HL-60 (cell line): ENCODE measurements around the gene ITPR3.
"Not testable (repeated sequence)": the region's sequence is repeated elsewhere in the genome, so short reads cannot be mapped to it uniquely, and the experiment has no call there.

ENCODE experiments used
- DNase-seq, 2 experiments: peaks; one replicate each; pipeline ENCODE4 v3.0.0-alpha.2; 2010 to 2020; ENCODE audit warnings: low read depth in 1 of 2, low spot score in 1 of 2
- H3K27ac ChIP-seq: fragments of 250-450 bp; sonication (Bioruptor Pico); replicated peaks from 2 replicates; pipeline ENCODE4 v1.5.1; 2020; ENCODE audit warnings: mild to moderate bottlenecking, moderate library complexity
- H3K27me3 ChIP-seq: fragments of 250-450 bp; sonication (Bioruptor Pico); 2 replicates; pipeline ENCODE4 v1.5.1; 2021; ENCODE audit warnings: mild to moderate bottlenecking, moderate library complexity; ENCODE audit not compliant: insufficient read depth, poor library complexity, severe bottlenecking
- H3K4me3 ChIP-seq: replicated peaks from 2 replicates; pipeline ENCODE4 v1.5.1; 2011; ENCODE audit warnings: mild to moderate bottlenecking, control low read depth, low read length; ENCODE audit not compliant: insufficient read depth
- GABPA ChIP-seq: IDR thresholded peaks from 2 replicates; pipeline ENCODE4 v1.6.1; 2012; ENCODE audit warnings: low read depth
- POLR2AphosphoS5 ChIP-seq: IDR thresholded peaks from 2 replicates; pipeline ENCODE4 v1.6.1; 2012; ENCODE audit warnings: low read depth
- SPI1 ChIP-seq: IDR thresholded peaks from 2 replicates; pipeline ENCODE4 v1.6.1; 2012; ENCODE audit warnings: low read depth, mild to moderate bottlenecking, borderline replicate concordance
- TF ChIP-seq, protein P1 (sequence below): IDR thresholded peaks from 2 replicates; pipeline ENCODE4 v1.6.1; 2012; ENCODE audit warnings: low read depth; ENCODE audit not compliant: insufficient replicate concordance
- TF ChIP-seq, protein P2 (sequence below): IDR thresholded peaks from one replicate; pipeline ENCODE4 v1.5.1; 2011; ENCODE audit warnings: low read length, control low read depth, inconsistent platforms; ENCODE audit not compliant: insufficient read depth

Gene ITPR3

DNA sequence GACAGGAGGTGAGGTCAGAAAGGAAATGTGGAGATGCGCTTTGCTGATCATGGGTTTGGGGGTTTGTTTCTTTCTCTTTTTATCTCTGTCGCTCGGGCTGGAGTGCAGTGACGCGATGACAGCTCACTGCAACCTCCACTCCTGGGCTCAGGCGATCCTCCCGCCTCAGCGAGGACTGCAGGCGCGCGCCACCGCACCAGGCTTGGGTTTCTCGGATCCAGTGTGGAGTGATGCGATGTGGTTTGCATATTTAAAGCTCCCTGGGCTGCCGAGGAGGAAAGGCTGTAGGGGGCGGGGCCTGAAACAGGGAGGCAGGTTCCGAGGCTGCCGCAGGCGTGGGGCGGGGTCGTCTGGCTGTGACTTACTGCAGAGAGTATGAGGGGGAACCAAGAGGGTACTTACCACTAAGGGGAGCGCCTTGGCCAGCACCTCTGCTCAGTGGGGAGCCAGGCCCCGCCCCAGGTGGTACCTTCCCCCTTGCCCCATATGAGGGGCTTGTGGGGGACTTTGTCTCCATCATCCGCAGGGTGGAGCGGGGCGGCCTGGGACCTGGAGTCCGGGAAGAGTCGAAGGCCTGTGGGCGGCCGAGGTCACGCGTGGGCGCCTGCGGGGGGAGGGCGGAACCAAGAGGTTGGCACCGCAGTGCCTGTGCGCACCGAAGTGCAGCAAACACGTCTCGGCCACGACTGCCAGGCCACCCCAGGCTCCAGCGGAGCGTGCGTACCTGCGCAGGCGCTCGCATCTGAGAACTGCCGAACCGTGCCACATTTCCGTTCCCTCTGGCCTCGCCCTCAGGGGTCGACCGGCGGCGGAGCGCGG lies 28.3 kb upstream of the ITPR3 start:
- no peak for DNase-seq
- Histone ChIP-seq H3K27ac (no peak overlapping the region), H3K27me3 (peaks cover 7% of the 10 kb centered on the region), H3K4me3 (no peak overlapping the region)
- TF ChIP-seq POLR2AphosphoS5 (no peak), GABPA (no peak), SPI1 (no peak)
- TF ChIP-seq, protein P1, sequence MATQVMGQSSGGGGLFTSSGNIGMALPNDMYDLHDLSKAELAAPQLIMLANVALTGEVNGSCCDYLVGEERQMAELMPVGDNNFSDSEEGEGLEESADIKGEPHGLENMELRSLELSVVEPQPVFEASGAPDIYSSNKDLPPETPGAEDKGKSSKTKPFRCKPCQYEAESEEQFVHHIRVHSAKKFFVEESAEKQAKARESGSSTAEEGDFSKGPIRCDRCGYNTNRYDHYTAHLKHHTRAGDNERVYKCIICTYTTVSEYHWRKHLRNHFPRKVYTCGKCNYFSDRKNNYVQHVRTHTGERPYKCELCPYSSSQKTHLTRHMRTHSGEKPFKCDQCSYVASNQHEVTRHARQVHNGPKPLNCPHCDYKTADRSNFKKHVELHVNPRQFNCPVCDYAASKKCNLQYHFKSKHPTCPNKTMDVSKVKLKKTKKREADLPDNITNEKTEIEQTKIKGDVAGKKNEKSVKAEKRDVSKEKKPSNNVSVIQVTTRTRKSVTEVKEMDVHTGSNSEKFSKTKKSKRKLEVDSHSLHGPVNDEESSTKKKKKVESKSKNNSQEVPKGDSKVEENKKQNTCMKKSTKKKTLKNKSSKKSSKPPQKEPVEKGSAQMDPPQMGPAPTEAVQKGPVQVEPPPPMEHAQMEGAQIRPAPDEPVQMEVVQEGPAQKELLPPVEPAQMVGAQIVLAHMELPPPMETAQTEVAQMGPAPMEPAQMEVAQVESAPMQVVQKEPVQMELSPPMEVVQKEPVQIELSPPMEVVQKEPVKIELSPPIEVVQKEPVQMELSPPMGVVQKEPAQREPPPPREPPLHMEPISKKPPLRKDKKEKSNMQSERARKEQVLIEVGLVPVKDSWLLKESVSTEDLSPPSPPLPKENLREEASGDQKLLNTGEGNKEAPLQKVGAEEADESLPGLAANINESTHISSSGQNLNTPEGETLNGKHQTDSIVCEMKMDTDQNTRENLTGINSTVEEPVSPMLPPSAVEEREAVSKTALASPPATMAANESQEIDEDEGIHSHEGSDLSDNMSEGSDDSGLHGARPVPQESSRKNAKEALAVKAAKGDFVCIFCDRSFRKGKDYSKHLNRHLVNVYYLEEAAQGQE: no peak
- TF ChIP-seq, protein P2, sequence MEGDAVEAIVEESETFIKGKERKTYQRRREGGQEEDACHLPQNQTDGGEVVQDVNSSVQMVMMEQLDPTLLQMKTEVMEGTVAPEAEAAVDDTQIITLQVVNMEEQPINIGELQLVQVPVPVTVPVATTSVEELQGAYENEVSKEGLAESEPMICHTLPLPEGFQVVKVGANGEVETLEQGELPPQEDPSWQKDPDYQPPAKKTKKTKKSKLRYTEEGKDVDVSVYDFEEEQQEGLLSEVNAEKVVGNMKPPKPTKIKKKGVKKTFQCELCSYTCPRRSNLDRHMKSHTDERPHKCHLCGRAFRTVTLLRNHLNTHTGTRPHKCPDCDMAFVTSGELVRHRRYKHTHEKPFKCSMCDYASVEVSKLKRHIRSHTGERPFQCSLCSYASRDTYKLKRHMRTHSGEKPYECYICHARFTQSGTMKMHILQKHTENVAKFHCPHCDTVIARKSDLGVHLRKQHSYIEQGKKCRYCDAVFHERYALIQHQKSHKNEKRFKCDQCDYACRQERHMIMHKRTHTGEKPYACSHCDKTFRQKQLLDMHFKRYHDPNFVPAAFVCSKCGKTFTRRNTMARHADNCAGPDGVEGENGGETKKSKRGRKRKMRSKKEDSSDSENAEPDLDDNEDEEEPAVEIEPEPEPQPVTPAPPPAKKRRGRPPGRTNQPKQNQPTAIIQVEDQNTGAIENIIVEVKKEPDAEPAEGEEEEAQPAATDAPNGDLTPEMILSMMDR: no peak

DNA sequence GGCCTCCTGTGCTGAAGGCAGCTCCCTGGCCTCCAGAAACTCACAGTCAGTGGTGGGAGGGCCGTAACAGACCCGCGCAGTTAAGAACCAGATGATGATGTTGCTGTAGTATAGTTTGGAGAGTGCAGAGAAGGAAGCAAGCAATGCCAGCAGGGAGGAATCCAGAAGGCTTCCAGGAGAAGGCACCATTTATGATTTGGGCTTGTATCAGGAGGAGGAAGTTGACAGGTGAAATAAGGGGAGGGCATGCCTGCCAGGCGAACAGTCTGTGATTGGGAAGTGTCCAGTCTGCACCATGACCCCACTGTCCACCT lies 27.8 kb upstream of the ITPR3 start:
- H3K4me3 ChIP-seq: no peak overlapping the region
- no peak for DNase-seq
- no peak overlapping the region for H3K27ac ChIP-seq
- peaks cover 7% of the 10 kb centered on the region for H3K27me3 ChIP-seq
- TF ChIP-seq SPI1 (no peak), GABPA (no peak), POLR2AphosphoS5 (no peak)
- TF ChIP-seq, protein P1: no peak
- TF ChIP-seq, protein P2: no peak

DNA sequence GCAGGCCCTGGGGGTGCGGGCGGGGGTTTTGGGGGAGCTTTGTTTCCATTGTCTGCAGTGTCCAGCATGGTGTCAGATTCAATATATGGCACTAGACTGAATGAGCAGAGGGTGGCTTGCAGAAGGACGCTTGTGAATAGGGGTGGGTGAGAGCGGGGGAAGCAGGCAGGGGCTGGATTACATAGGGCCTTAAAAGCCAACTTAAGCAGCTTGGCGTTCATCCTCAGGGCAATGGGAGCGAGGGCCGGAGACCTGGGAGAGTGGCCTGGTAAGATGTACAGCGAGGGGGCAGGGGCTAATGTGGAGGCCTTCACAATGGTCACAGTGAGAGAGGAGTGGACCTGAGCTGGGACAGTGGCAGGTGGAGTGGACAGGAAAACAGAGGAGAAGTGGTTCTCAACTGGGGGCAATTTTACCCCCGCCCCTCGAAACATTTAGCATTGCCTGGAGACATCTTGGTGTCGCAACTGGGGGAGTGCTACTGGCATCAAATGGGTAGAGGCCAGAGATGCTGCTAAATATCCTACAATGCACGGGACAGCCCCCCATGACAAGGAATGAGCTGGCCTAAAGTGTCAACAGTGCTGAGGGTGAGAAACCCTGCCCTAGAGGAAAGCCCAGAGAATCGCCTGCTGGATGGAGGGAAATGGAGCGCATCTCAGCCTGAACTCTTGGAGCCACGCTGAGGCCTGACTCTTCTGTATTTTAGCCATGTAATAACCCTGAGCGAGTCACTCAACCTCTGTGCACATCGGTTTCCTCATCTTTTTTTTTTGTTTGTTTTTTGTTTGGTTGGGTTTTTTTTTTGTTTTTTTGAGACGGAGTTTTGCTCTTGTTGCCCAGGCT lies 25.9 kb upstream of the ITPR3 start:
- Histone ChIP-seq H3K27me3 (peaks cover 7% of the 10 kb centered on the region), H3K27ac (no peak overlapping the region), H3K4me3 (no peak overlapping the region)
- TF ChIP-seq, protein P1: no peak
- TF ChIP-seq, protein P2: no peak
- no peak for TF ChIP-seq GABPA
- TF ChIP-seq POLR2AphosphoS5: no peak
- no peak for TF ChIP-seq SPI1
- no peak for DNase-seq

DNA sequence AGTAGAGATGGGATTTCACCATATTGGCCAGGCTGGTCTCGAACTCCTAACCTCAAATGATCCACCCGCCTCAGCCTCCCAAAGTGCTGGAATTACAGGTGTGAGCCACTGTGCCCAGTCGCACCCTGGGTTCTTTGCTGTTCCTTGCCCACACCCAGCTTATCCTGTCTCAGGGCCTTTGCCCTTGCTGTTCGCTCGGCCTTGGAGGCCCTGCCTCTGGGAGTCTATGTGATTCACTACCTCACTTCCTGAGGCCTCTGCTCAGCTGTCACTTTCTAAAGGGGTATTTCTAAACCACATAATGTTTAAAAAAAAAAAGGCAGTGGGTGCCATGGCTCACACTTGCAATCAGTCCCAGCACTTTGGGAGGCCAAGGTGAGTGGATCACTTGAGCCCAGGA lies 24.2 kb upstream of the ITPR3 start:
- not testable (repeated sequence) for H3K27me3 ChIP-seq, DNase-seq, H3K4me3 ChIP-seq, H3K27ac ChIP-seq
